Measurements from ENCODE around the gene ASCL5. TPM values are rescaled to one million over a fixed set of nuclear protein-coding genes. Genes with fewer than 3 reads are reported as not detected.

The ASCL5 gene
- total RNA-seq, 1 experiment from 2014 or later, result 0.15 TPM

- Histone ChIP-seq H3K79me2 (ENCODE audit: insufficient read depth, low read length) (no peaks in the 10 kb centered on the region), H2AFZ (ENCODE audit: low read length) (no peak overlapping the region), H2BK12ac (ENCODE audit: insufficient read length, low read depth, low read length) (no peak overlapping the region), H2BK20ac (ENCODE audit: low read depth, low read length, poor library complexity, severe bottlenecking) (no peak overlapping the region), H2BK5ac (ENCODE audit: insufficient read length, low read length) (no peak overlapping the region), H4K8ac (replicated peaks; ENCODE audit: insufficient read length, low read depth, low read length) (no peak overlapping the region), H4K5ac (ENCODE audit: insufficient read length, low read depth, low read length) (no peak overlapping the region), H3K23me2 (ENCODE audit: insufficient read length, low read depth, low read length, poor library complexity, severe bottlenecking) (peaks cover 8% of the 10 kb centered on the region), H2AK5ac (ENCODE audit: insufficient read length, low read length) (no peak overlapping the region), H3K27ac (ENCODE audit: insufficient read length, low read depth, low read length) (no peak overlapping the region), H3K18ac (ENCODE audit: insufficient read length, low read depth, low read length) (no peak overlapping the region), H2BK15ac (ENCODE audit: low read depth, low read length) (no peak overlapping the region), H3K9ac (ENCODE audit: extremely low read depth, insufficient read length, low read length) (no peak overlapping the region), H2BK120ac (ENCODE audit: low read depth, low read length, poor library complexity, severe bottlenecking) (no peak overlapping the region), H3K23ac (ENCODE audit: insufficient read length, low read depth, low read length) (no peak overlapping the region), H4K91ac (ENCODE audit: insufficient read length, low read depth, low read length) (no peak overlapping the region), H4K20me1 (ENCODE audit: control insufficient read depth, insufficient read depth, insufficient read length) (no peaks in the 10 kb centered on the region), H3T11ph (ENCODE audit: low read length) (no peak overlapping the region), H3K27me3 (ENCODE audit: insufficient read depth, low read length) (no peaks in the 10 kb centered on the region), H3K14ac (ENCODE audit: insufficient read depth, low read length) (no peak overlapping the region), H3K79me1 (ENCODE audit: insufficient read depth, low read depth, low read length, poor library complexity, severe bottlenecking) (no peaks in the 10 kb centered on the region), H3K56ac (ENCODE audit: insufficient read length, low read depth, low read length) (no peak overlapping the region), H3K4me1 (ENCODE audit: insufficient read depth, low read length) (no peaks in the 10 kb centered on the region), H3K4ac (ENCODE audit: low read depth, low read length) (no peak overlapping the region), H3K9me3 (ENCODE audit: control insufficient read depth, low read depth, low read length) (no peaks in the 10 kb centered on the region), H3K4me2 (ENCODE audit: insufficient read depth, insufficient read length, low read length) (no peak overlapping the region)
- Mint-ChIP-seq H3K27ac (no peak overlapping the region), H3K27me3 (ENCODE audit: low read depth) (peaks cover 29% of the 10 kb centered on the region), H3K9me3 (peaks cover 0 to 3% of the 10 kb centered on the region in 2 experiments; a peak in 2 of 5 replicates), H3K4me3 (no peak overlapping the region), H3K36me3 (ENCODE audit: insufficient read depth in 1 of 3, low read depth in 3 of 3) (no peaks in the 10 kb centered on the region), H3K4me1 (peaks cover 28 to 32% of the 10 kb centered on the region in 2 experiments)
- no peak for TF ChIP-seq CTCF (conservative IDR thresholded peaks at IDR 0.05)
- DNase-seq, result no peak
- no CpG with 5 or more reads among the region's 4 CpGs for WGBS (ENCODE audit: extremely low coverage, insufficient read length, low lambda C conversion rate)
Observed at GRCh38 chr1:201172999-201173610, 46.1 kb upstream of the ASCL5 start.
